GM12875 (cell line): ENCODE data around the gene PDSS1.

Source experiments
- H3K4me3 ChIP-seq: one replicate; pipeline ENCODE4 v1.5.1; 2011; ENCODE audit warnings: low read depth, low read length, control low read depth
- CTCF ChIP-seq: IDR thresholded peaks from 2 replicates; pipeline ENCODE4 v1.5.1; 2011; ENCODE audit warnings: low read depth, mild to moderate bottlenecking, control low read depth, inconsistent platforms, low read length, moderate library complexity, borderline replicate concordance; ENCODE audit not compliant: insufficient read depth

Gene PDSS1

GRCh38 chr10:26730552-26730951 is 33.1 kb downstream of the PDSS1 start:
- no peak overlapping the region for H3K4me3 ChIP-seq
- TF ChIP-seq CTCF, result no peak

- no peak for TF ChIP-seq CTCF
Measured at GRCh38 chr10:26733750-26734568, 36.5 kb downstream of the PDSS1 start.

GRCh38 chr10:26735435-26735834 is 37.9 kb downstream of the PDSS1 start:
- no peak for TF ChIP-seq CTCF

More at GRCh38 chr10:26733750-26734568, 36.5 kb downstream of the PDSS1 start:
- no peak overlapping the region for H3K4me3 ChIP-seq

GRCh38 chr10:26737730-26738129 is 40.2 kb downstream of the PDSS1 start:
- H3K4me3 ChIP-seq, result no peak overlapping the region
- no peak for TF ChIP-seq CTCF

More at GRCh38 chr10:26735435-26735834, 37.9 kb downstream of the PDSS1 start:
- no peak overlapping the region for H3K4me3 ChIP-seq

- H3K4me3 ChIP-seq, result no peak overlapping the region
- no peak for TF ChIP-seq CTCF
Measured at GRCh38 chr10:26738301-26738911, 40.9 kb downstream of the PDSS1 start.

GRCh38 chr10:26739071-26739631 is 41.6 kb downstream of the PDSS1 start:
- TF ChIP-seq CTCF, result no peak
- no peak overlapping the region for H3K4me3 ChIP-seq
